ENCODE data around the gene TMTC2.

TMTC2 gene

DNA sequence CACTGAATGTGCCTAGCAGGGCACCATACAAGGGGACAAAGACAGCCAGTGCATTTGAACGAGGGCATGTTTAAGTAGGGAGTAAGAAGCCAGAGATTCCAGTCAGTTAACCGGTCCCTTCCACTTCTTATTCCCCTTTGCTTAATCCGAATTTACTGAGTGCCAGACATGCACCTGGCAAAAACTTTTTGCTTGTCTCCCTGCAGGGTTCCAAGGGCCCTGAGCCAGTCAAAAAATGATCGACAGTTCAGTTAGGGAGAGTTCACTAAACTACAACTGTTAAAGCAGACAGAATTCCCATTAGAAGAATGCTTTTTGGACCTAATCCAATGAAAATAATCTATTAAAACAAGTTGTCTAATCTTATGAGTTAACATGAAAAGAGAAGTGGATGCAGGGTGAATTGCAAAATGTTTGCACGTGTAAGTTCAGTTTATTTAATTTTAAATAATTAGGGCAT, 193.8 kb downstream of the TMTC2 start (continued):
- no peak for TF ChIP-seq ZNF701 (tag by site-specific recombination; IDR thresholded peaks at IDR 0.05)
- TF ChIP-seq ZNF48 (tag by site-specific recombination; IDR thresholded peaks at IDR 0.05): no peak
- TF ChIP-seq ZSCAN16 (tag by site-specific recombination; IDR thresholded peaks at IDR 0.05): no peak
- TF ChIP-seq ZNF335 (tag by site-specific recombination; conservative IDR thresholded peaks at IDR 0.05): no peak
- TF ChIP-seq BCL11A (tag by site-specific recombination; IDR thresholded peaks at IDR 0.05; ENCODE audit: low read depth): no peak
- no peak for TF ChIP-seq ZNF670 (tag by site-specific recombination; IDR thresholded peaks at IDR 0.05; ENCODE audit: low read depth)
- TF ChIP-seq, protein P1, sequence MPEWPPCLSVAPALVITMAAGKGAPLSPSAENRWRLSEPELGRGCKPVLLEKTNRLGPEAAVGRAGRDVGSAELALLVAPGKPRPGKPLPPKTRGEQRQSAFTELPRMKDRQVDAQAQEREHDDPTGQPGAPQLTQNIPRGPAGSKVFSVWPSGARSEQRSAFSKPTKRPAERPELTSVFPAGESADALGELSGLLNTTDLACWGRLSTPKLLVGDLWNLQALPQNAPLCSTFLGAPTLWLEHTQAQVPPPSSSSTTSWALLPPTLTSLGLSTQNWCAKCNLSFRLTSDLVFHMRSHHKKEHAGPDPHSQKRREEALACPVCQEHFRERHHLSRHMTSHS (tag by site-specific recombination; IDR thresholded peaks at IDR 0.05): no peak
- TF ChIP-seq ZNF404 (tag by site-specific recombination; IDR thresholded peaks at IDR 0.05): no peak
- TF ChIP-seq, protein P2, sequence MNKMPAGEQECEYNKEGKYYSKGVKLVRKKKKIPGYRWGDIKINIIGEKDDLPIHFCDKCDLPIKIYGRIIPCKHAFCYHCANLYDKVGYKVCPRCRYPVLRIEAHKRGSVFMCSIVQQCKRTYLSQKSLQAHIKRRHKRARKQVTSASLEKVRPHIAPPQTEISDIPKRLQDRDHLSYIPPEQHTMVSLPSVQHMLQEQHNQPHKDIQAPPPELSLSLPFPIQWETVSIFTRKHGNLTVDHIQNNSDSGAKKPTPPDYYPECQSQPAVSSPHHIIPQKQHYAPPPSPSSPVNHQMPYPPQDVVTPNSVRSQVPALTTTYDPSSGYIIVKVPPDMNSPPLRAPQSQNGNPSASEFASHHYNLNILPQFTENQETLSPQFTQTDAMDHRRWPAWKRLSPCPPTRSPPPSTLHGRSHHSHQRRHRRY (tag by site-specific recombination; IDR thresholded peaks at IDR 0.05): no peak
- no peak for TF ChIP-seq KLF16 (tag by site-specific recombination; IDR thresholded peaks at IDR 0.05)
- no peak for TF ChIP-seq ZNF174 (tag by site-specific recombination; IDR thresholded peaks at IDR 0.05)
- TF ChIP-seq, protein P3, sequence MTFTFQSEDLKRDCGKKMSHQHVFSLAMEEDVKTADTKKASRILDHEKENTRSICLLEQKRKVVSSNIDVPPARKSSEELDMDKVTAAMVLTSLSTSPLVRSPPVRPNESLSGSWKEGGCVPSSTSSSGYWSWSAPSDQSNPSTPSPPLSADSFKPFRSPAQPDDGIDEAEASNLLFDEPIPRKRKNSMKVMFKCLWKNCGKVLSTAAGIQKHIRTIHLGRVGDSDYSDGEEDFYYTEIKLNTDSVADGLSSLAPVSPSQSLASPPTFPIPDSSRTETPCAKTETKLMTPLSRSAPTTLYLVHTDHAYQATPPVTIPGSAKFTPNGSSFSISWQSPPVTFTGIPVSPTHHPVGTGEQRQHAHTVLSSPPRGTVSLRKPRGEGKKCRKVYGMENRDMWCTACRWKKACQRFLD (tag by site-specific recombination; IDR thresholded peaks at IDR 0.05): no peak
- TF ChIP-seq KLF8 (tag by site-specific recombination; IDR thresholded peaks at IDR 0.05): no peak
- no peak for TF ChIP-seq SP7 (tag by site-specific recombination; IDR thresholded peaks at IDR 0.05)
- no peak for TF ChIP-seq ZNF623 (tag by site-specific recombination; IDR thresholded peaks at IDR 0.05)
- TF ChIP-seq ZNF423 (tag by site-specific recombination; IDR thresholded peaks at IDR 0.05): no peak
- TF ChIP-seq GLI4 (tag by site-specific recombination; IDR thresholded peaks at IDR 0.05): no peak
- no peak for TF ChIP-seq YY2 (tag by site-specific recombination; IDR thresholded peaks at IDR 0.05)
- TF ChIP-seq FEZF1 (tag by site-specific recombination; IDR thresholded peaks at IDR 0.05): peak; percentile 53; the same call in 1 of the 2 replicates
- no peak for TF ChIP-seq ZNF292 (tag by site-specific recombination; IDR thresholded peaks at IDR 0.05; ENCODE audit: borderline replicate concordance, low read depth)
- TF ChIP-seq ZNF514 (tag by site-specific recombination; IDR thresholded peaks at IDR 0.05): no peak
- TF ChIP-seq ZNF350 (tag by site-specific recombination; IDR thresholded peaks at IDR 0.05): no peak
- TF ChIP-seq, protein P4, sequence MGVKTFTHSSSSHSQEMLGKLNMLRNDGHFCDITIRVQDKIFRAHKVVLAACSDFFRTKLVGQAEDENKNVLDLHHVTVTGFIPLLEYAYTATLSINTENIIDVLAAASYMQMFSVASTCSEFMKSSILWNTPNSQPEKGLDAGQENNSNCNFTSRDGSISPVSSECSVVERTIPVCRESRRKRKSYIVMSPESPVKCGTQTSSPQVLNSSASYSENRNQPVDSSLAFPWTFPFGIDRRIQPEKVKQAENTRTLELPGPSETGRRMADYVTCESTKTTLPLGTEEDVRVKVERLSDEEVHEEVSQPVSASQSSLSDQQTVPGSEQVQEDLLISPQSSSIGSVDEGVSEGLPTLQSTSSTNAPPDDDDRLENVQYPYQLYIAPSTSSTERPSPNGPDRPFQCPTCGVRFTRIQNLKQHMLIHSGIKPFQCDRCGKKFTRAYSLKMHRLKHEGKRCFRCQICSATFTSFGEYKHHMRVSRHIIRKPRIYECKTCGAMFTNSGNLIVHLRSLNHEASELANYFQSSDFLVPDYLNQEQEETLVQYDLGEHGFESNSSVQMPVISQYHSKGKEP (tag by site-specific recombination; IDR thresholded peaks at IDR 0.05): peak; percentile 84
- TF ChIP-seq ZNF530 (tag by site-specific recombination; IDR thresholded peaks at IDR 0.05; ENCODE audit: low read depth): no peak
- peak; percentile 43 for TF ChIP-seq IKZF3 (tag by site-specific recombination; IDR thresholded peaks at IDR 0.05)
- TF ChIP-seq ZNF37A (tag by site-specific recombination; IDR thresholded peaks at IDR 0.05): no peak
- no peak for TF ChIP-seq ZNF621 (tag by site-specific recombination; IDR thresholded peaks at IDR 0.05)
- TF ChIP-seq, protein P5, sequence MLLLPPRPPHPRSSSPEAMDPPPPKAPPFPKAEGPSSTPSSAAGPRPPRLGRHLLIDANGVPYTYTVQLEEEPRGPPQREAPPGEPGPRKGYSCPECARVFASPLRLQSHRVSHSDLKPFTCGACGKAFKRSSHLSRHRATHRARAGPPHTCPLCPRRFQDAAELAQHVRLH (tag by site-specific recombination; IDR thresholded peaks at IDR 0.05): no peak
- no peak for TF ChIP-seq ZIC2 (tag by site-specific recombination; IDR thresholded peaks at IDR 0.05)
- no peak for TF ChIP-seq ZNF341 (tag by site-specific recombination; IDR thresholded peaks at IDR 0.05; ENCODE audit: low read depth)
- TF ChIP-seq ZNF626 (tag by site-specific recombination; IDR thresholded peaks at IDR 0.05): no peak
- TF ChIP-seq ZSCAN23 (tag by site-specific recombination; IDR thresholded peaks at IDR 0.05): no peak
- no peak for TF ChIP-seq HOXA7 (CRISPR knock-in tag; IDR thresholded peaks at IDR 0.05; ENCODE audit: borderline replicate concordance)
- TF ChIP-seq ZBTB17 (tag by site-specific recombination; IDR thresholded peaks at IDR 0.05): no peak
- TF ChIP-seq ZSCAN30 (tag by site-specific recombination; IDR thresholded peaks at IDR 0.05): no peak
- TF ChIP-seq, protein P6, sequence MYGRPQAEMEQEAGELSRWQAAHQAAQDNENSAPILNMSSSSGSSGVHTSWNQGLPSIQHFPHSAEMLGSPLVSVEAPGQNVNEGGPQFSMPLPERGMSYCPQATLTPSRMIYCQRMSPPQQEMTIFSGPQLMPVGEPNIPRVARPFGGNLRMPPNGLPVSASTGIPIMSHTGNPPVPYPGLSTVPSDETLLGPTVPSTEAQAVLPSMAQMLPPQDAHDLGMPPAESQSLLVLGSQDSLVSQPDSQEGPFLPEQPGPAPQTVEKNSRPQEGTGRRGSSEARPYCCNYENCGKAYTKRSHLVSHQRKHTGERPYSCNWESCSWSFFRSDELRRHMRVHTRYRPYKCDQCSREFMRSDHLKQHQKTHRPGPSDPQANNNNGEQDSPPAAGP (tag by site-specific recombination; IDR thresholded peaks at IDR 0.05): no peak
- no peak for TF ChIP-seq SALL2 (tag by site-specific recombination; IDR thresholded peaks at IDR 0.05; ENCODE audit: borderline replicate concordance)
